Muscle of leg (tissue), 11 donors: Measurements from ENCODE around the gene PEF1. TPM values are rescaled to one million over a fixed set of nuclear protein-coding genes. Genes with fewer than 3 reads are reported as not detected.

Experiments used
- DNase-seq: peaks from one replicate; pipeline ENCODE4 v3.0.0; 2013
- H3K27ac ChIP-seq: one replicate; pipeline ENCODE4 v1.5.1; 2013; ENCODE audit warnings: mild to moderate bottlenecking, low read length, control low read depth
- H3K27me3 ChIP-seq: one replicate; pipeline ENCODE4 v1.6.1; 2013; ENCODE audit warnings: low read length; ENCODE audit not compliant: control insufficient read depth, insufficient read depth
- H3K36me3 ChIP-seq: one replicate; pipeline ENCODE4 v1.6.1; 2013; ENCODE audit warnings: low read length; ENCODE audit not compliant: control insufficient read depth, insufficient read depth
- H3K4me1 ChIP-seq: one replicate; pipeline ENCODE4 v1.6.1; 2013; ENCODE audit warnings: low read length; ENCODE audit not compliant: control insufficient read depth, insufficient read depth
- H3K4me3 ChIP-seq: one replicate; pipeline ENCODE4 v1.5.1; 2013; ENCODE audit warnings: low read length, control low read depth
- H3K9me3 ChIP-seq: replicated peaks from 2 replicates; pipeline ENCODE4 v1.6.1; 2013; ENCODE audit warnings: low read depth, low read length; ENCODE audit not compliant: control insufficient read depth
- WGBS: methylation state at CpG from one replicate; pipeline ENCODE4 v1.1.5; 2013; ENCODE audit warnings: missing lambda C conversion rate; ENCODE audit not compliant: insufficient coverage; 5-methylcytosine and 5-hydroxymethylcytosine counted together
- polyA plus RNA-seq, 8 donors: library from polyadenylated mRNA; unstranded; fragments of 120-200 nt; gene quantifications; one replicate each; pipeline versions ENCODE4 v1.2.1 to v1.2.3, GENCODE V29; 2013; ENCODE audit warnings: inconsistent platforms in 1 of 8, low replicate concordance in 1 of 8; ENCODE audit not compliant: insufficient read length in 8 of 8, insufficient read depth in 1 of 8
- total RNA-seq: library from RNA; stranded (reverse); fragments of 120-200 nt; gene quantifications from one replicate; pipeline ENCODE4 v1.2.4, GENCODE V29; 2013

Gene PEF1
- total and polyA plus RNA-seq, 9 donors = 34.2 to 46.6 (median 42.2) TPM

- peak; percentile 70 for DNase-seq
- Histone ChIP-seq H3K27me3 (no peaks in the 10 kb centered on the region), H3K4me3 (no peak overlapping the region), H3K4me1 (peaks cover 79% of the 10 kb centered on the region), H3K36me3 (peaks cover 43% of the 10 kb centered on the region), H3K27ac (peak overlapping the region; percentile 80), H3K9me3 (no peaks in the 10 kb centered on the region)
- 52% methylated on average over 8 of the region's 10 CpGs for WGBS
These were observed 21.7 kb upstream of the PEF1 start for GRCh38 chr1:31666263-31666963.

DNA sequence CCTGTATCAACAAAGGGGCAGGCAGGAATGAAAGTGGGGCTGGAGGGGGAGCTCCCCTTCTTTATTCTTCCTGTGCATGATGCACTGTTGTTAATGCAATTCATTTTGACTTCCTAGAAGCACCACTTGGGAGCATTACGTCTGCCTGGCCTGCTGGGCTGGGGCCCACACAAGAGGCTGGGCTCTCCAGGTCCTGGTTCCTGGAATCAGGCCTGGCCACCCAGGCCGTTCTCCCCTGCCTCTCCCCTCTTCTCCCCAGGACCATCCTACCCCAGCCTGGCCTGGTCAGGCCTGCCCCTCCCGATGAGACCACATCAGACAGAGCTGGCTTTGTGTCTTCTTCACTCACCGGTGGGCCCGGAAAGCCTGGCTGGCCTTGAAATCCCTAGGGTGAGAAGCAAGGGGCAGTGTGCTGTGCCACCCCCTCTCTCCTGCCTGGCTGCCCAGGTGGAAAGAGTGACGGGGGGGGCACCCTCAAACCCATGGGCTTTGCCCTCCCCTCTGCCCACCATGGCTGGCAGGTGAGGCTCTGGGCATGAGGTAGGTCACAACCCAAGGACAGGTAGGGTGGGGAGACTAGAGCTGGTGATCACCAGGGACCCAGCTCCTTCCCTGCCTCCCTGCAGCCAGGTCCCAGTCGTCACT is 20.7 kb upstream of the PEF1 start:
- Histone ChIP-seq H3K4me3 (no peak overlapping the region), H3K27ac (peak overlapping the region; percentile 80), H3K36me3 (peaks cover 50% of the 10 kb centered on the region), H3K9me3 (no peaks in the 10 kb centered on the region), H3K27me3 (no peaks in the 10 kb centered on the region), H3K4me1 (peaks cover 68% of the 10 kb centered on the region)
- WGBS = 10% methylated on average over 3 of the region's 7 CpGs
- DNase-seq = peak; percentile 89

- no peak for DNase-seq
- H3K4me3 ChIP-seq = no peak overlapping the region
- no peaks in the 10 kb centered on the region for H3K27me3 ChIP-seq
- WGBS = 61% methylated on average over 9 of the region's 9 CpGs
- H3K9me3 ChIP-seq = no peaks in the 10 kb centered on the region
- H3K4me1 ChIP-seq = peaks cover 61% of the 10 kb centered on the region
- H3K27ac ChIP-seq = peak overlapping the region; percentile 29
- peaks cover 58% of the 10 kb centered on the region for H3K36me3 ChIP-seq
These were observed 19.9 kb upstream of the PEF1 start for GRCh38 chr1:31664528-31664927.

- no peaks in the 10 kb centered on the region for H3K9me3 ChIP-seq
- H3K27me3 ChIP-seq = no peaks in the 10 kb centered on the region
- no peak overlapping the region for H3K27ac ChIP-seq
- WGBS = 29% methylated on average over 9 of the region's 9 CpGs
- H3K4me1 ChIP-seq = peaks cover 58% of the 10 kb centered on the region
- no peak overlapping the region for H3K4me3 ChIP-seq
- peak; percentile 72 for DNase-seq
- peaks cover 59% of the 10 kb centered on the region for H3K36me3 ChIP-seq
These were observed 19.2 kb upstream of the PEF1 start for GRCh38 chr1:31663622-31664452.

DNA sequence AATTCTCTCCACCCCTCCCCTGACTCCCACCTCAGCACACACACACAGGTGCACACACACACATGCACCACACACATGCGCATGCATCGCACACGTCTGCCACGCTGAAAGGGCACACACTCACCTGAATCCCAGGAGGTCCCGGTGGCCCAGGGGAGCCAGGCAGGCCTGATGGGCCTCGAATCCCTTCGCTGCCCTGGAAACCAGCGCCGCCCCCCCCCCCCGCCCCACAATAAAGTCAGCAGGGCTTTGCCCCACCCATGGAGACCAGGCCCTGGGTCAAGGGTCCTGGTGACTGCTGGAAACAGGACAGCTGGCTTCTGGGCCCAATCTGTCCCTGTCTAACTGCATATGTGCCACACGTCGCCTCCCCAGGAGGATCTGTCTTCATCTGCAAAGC is 17.8 kb upstream of the PEF1 start:
- H3K27ac ChIP-seq = no peak overlapping the region
- no peaks in the 10 kb centered on the region for H3K9me3 ChIP-seq
- peaks cover 52% of the 10 kb centered on the region for H3K4me1 ChIP-seq
- H3K27me3 ChIP-seq = no peaks in the 10 kb centered on the region
- H3K4me3 ChIP-seq = no peak overlapping the region
- WGBS = 76% methylated on average over 12 of the region's 12 CpGs
- peaks cover 67% of the 10 kb centered on the region for H3K36me3 ChIP-seq
- no peak for DNase-seq

DNA sequence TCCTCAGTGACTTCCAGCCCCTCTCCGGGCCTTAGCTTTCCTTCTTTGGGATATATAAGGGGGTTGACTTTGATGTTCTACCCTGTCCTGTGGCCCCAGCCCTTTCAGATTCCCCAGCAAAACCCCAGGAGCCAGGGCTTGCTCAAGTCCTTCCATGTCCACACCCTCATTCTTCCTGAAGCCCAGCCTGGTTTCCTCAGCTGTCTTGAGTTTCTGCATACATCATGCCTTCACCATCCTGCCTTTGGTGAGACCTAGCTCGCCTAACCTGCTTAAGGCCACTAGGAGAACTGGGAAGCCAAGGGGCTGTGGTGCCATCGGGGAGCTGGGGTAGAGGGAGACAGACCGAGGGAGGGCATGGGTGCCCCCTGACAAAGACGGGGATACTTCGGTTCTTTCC is 17.2 kb upstream of the PEF1 start:
- Histone ChIP-seq H3K9me3 (no peaks in the 10 kb centered on the region), H3K27me3 (no peaks in the 10 kb centered on the region), H3K27ac (no peak overlapping the region), H3K4me1 (peaks cover 46% of the 10 kb centered on the region), H3K4me3 (no peak overlapping the region), H3K36me3 (peaks cover 66% of the 10 kb centered on the region)
- DNase-seq = no peak
- 60% methylated on average over 1 of the region's 6 CpGs for WGBS

GRCh38 chr1:31660871-31661455 is 16.3 kb upstream of the PEF1 start:
- no peak overlapping the region for H3K27ac ChIP-seq
- H3K4me1 ChIP-seq = peaks cover 39% of the 10 kb centered on the region
- peaks cover 71% of the 10 kb centered on the region for H3K36me3 ChIP-seq
- no peak overlapping the region for H3K4me3 ChIP-seq
- 74% methylated on average over 3 of the region's 4 CpGs for WGBS
- DNase-seq = no peak
- no peaks in the 10 kb centered on the region for H3K9me3 ChIP-seq
- no peaks in the 10 kb centered on the region for H3K27me3 ChIP-seq

GRCh38 chr1:31659889-31660288 is 15.2 kb upstream of the PEF1 start:
- Histone ChIP-seq H3K4me1 (peaks cover 37% of the 10 kb centered on the region), H3K9me3 (no peaks in the 10 kb centered on the region), H3K36me3 (peaks cover 74% of the 10 kb centered on the region), H3K27ac (peak overlapping the region; percentile 42), H3K27me3 (no peaks in the 10 kb centered on the region), H3K4me3 (no peak overlapping the region)
- no peak for DNase-seq
- 86% methylated on average over 2 of the region's 3 CpGs for WGBS

- DNase-seq = no peak
- H3K9me3 ChIP-seq = no peaks in the 10 kb centered on the region
- H3K4me1 ChIP-seq = peaks cover 31% of the 10 kb centered on the region
- no peak overlapping the region for H3K4me3 ChIP-seq
- H3K36me3 ChIP-seq = peaks cover 79% of the 10 kb centered on the region
- H3K27me3 ChIP-seq = no peaks in the 10 kb centered on the region
- H3K27ac ChIP-seq = no peak overlapping the region
- WGBS = no CpG with 5 or more reads among the region's 3 CpGs
These were observed 14.0 kb upstream of the PEF1 start for GRCh38 chr1:31658721-31659120.
